ENCODE results near the gene CPA1.

The CPA1 gene

DNA sequence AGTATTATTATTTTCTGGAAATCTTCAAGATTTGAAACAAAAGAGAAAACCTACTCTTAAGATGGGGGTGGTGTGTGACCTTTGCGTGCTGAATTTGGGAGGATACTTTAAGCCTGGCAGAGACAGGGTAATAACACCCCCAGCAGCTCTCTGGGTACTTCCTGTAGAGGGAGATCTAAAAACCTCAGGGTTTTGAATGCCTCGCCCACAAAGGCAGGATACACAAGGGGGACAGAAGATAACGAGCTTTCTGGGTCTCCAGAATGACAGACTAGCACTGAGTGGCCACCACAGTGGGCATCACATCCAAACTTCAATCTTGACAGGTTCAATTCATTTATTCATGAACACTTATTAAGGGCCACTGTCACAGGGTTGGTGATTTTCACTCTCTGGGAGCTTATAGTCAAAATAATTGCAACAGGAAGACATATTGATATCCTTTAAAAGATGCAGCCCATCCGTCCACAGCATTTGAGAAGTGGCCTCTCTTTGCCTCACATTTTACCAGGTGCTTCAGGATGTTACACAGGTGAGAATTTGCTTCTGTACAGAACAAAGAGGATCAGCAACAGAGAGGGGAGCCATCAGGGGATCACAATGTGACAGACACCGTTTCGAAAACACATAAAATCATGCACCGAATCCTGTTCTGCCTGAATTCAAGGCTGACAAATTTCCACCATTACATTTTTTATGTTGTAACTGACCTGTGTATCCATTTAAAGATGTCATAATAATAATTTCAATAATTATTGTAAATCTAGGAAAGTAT lies 14.3 kb downstream of the CPA1 start:
- DNase-seq (ENCODE audit: low read depth in 1 of 2, low spot score in 1 of 2): no peak

DNA sequence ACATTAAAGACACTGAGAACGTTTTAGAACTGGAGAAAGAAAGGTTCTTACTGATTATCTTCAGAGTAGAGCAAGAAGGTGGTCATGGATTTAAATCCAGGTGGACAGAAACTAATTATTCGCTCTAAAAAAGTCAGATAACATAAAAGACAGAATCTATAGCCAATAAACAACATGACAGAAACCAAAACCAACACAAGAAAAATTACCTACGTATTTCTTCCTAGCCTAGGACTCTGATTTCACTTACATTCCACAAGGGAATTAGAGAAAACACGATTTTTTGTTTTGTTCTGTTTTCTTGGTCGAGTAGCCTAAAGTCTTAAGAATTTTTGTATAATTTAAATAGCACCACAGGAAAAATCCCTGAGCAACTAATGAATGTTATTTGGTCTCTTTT lies 15.1 kb downstream of the CPA1 start:
- DNase-seq (ENCODE audit: low read depth in 1 of 2, low spot score in 1 of 2): no peak

DNA sequence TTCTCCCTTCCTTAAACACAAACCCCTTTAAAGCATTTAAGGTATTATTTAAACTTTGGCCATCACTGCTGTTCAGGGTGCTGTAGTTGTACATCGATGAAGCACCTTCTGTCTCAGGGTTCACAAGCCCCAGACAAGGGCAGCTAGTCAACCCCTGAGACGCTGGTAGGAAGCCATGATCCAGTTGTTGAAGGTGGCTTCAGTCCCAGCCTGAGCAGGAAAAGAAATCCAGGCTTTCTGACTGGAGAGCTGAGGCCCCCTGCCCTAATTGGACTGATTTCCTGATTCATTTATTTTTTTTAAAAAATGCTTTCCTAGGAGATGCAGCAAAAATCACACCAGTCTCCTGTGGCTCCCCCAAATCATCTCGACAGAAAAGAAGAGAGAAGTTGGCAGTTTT lies 15.8 kb downstream of the CPA1 start:
- no peak for DNase-seq (ENCODE audit: low read depth in 1 of 2, low spot score in 1 of 2)

DNA sequence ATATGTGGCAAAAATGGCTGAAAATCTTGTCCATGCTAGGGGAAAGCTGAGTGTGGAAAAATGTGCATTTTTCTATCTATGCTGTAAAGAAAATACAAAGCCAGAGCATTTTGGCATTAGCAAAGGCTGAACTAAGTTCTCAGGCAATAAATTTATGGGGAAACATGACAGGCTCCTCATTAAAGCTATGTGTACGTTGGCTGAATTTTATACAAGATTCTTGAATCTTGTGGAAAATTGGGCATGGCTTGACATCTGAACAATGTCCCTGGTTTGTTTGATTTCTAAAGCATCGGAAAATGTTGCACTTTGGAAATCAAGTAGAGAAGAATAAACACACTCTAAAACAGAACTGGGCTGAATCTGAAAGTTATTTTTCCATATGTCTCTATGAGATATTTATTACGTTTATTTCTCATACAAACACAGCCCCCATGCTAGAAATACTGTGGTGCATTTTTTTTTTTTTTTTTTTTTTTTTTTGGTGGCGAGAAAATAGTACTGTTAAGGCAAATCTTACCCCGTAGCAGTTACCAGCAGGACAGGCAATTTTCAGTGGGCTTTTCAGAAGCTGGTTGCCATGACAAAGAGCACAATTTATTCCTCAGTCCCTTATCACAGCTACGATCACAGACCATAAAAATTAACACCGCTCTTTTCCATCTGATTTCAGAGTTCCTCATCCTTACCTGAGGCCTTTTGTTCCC lies 16.9 kb downstream of the CPA1 start:
- DNase-seq (ENCODE audit: low read depth in 1 of 2, low spot score in 1 of 2): no peak

DNA sequence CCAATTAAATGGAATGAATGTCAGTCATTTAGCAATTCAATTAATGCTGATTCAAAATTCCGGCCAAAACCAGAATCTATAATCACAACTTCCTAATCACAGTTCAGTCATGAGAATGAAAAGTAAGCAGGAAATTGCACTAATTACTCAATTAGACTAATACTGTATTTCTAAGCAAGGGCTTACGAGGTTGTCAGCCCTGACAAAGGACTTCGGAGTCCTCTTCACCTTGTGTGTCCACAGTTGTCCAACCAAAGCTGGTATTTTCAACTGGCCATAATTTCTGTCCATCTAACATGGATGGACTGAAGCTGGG lies 17.4 kb downstream of the CPA1 start:
- DNase-seq (ENCODE audit: low read depth in 1 of 2, low spot score in 1 of 2): no peak

DNA sequence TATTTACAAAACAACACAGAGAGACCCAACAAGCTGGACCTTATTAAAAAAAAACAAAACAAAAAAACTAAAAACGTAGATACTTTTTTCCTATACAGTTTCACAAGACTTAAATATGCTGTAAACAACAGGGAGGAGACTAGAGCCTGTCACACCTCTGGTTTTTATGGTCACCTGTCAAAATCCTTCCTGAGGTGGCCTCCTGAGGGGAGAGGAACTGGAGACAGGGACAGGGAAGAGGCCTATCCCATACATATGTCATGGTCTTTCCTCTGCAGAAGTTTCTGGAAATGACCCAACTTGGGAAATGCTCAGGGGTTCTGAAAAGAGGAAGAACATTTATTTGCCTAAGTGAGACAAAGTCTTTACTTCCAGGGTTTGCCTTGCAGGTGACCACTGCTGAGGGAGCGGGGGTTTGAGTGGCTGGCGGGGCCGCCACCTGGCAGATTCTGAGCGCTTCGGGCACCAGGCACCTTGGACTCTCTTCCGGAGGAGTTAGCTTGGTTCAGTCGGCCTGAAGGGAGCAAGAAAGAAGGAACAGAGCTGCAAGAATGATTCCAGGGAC lies 18.3 kb downstream of the CPA1 start:
- DNase-seq (ENCODE audit: low read depth in 1 of 2, low spot score in 1 of 2): no peak

DNA sequence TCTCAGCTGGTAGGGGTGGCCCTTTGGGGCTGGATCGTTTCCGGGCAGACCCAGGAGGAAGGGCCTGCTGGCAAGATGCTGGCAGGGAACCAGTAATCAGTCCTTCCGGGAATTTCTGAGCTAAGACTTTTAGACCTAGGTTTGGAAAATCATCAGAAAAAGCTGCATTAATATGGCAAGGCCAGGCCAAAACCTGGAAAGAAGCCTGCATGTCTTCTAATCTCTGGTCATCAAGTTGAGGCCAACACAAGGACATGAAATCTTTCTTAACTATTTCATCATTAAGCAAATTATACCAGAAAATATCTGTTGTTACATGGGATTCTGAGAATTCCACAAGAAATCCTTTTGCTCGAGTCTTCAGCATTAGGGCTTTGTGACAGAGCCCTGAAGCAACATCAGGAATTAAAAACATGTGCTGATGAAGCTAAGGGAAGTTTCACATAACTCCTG lies 19.9 kb downstream of the CPA1 start:
- no peak for DNase-seq (ENCODE audit: low read depth in 1 of 2, low spot score in 1 of 2)

DNA sequence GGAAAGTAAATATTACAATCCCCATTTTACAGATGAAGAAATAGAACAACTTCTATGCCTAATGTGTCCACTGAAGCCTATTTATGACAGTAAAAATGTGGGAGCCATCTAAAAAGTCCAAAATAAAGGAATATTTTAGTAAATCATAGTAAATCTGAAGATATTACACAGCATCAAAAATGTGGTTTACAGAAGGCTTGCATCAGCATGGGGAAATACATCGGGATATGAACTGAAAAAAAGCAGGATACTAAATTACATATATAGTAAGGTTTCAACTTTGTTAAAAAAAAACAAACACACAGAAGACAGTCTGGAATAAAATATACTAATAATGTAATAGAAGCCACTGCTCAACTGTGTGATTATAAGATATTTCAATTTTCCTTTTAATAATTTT lies 20.8 kb downstream of the CPA1 start:
- no peak for DNase-seq (ENCODE audit: low read depth in 1 of 2, low spot score in 1 of 2)

DNA sequence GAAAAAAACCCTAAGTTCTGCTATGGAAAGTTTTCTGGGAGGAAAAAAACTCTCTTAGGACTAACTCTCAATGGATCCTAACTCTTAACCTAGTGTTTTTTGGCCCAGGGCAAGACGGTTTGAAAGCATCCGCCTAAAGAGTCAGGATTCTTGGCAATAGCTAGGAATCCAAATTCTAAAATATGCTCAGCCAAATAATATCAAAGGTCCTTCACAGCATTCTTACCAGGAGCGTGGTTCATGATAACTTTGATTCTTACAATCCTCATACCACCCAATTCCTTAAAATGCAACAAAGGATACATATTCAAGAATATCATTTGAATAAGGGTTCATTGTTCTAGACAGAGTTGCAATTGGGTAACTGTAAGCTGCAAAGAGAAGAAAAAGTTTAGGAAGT lies 21.3 kb downstream of the CPA1 start:
- no peak for DNase-seq (ENCODE audit: low read depth in 1 of 2, low spot score in 1 of 2)

DNA sequence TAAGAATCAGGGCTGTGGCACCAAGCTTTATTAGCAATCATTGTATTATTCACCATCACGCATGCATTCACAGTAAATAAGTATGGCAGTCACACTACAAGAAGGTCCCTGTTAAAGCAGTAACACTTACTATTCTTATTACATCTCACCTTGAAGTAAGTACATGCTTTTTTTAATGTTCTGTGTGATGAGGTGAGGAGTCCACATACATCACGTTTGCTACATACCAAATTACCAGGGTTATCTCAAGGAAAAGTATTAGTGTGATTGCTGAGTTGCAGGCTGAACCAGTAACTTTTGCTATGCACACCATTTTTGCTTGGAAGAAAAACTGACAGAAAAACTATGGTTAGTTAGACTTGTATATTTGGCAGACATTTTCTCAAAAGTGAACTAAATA lies 24.7 kb downstream of the CPA1 start:
- DNase-seq (ENCODE audit: low read depth in 1 of 2, low spot score in 1 of 2): no peak

DNA sequence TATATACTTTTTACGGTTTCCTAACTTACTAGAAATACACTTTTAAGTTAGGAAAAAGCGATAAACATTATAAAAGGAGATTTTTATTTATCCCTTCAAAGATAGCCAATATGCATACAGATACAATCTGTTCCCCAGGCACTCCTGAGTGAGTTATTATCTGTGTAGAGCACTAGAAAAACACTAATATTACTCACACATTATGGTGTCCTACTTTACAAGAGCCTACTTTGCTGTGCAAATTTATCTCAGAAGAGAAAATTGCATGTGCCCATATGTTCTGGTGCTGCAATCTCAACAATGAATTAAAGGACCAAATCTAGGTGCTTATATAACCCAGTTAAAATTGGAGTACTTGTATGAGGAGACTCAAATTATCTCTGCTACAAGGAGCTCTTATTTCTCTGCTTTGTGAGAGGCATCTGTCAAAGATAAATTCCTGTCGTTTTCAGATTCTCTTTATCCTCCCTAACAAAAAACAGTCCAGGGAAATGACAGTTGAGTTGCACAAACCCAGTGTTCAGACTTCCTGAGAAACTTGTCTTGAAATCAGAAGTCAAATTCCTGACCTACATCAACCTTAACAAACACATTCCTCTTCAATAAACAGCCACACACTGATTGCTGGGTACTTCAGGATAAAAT lies 28.9 kb downstream of the CPA1 start:
- no peak for DNase-seq (ENCODE audit: low read depth in 1 of 2, low spot score in 1 of 2)

DNA sequence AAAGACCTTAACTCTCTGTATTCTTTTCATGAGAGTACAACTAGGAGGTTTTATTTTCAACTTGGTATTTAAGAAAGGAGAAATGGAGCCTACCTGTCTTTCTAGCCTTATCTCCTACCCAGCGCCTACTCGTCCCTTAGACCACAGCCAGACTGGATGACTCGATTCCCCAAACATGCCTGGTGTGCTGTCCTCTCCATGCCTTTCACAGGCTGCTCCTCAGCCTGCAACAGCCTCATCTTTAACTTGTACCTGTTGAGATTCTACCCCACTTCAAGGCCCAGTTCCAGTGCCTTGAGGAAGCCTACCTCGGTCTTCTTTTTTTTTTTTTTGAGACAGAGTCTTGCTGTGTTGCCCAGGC lies 29.4 kb downstream of the CPA1 start:
- DNase-seq (ENCODE audit: low read depth in 1 of 2, low spot score in 1 of 2): no peak

DNA sequence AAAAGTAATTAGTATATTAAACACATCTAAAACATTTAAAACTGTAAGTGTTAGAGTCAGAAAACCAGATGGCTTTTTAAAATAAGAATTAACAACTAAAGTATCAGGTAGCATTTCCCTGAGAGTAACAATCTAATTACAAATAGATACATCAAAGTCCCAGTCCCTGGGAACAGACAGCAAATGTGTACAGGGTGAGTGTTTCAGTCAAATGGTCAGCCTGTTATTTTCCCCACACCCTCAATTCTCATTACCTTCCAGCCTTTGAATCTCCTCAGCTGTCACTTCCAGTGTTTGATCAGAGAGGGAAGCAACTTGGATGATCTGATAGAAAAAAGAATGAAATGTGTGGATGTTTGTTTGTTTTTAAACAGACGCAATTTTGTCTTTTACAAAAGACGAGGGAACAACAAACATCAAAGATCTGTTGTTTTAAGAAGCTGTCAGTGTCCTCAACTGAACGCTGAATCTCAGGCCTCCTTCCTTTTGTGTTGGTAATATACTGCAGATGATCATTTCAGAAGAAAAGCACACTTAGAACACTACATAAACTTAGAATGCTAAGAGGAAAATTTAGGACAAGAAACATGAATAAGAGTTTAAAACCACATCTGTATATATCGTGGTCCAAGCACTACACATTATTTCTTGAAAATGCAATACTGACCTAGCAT lies 30.7 kb downstream of the CPA1 start:
- DNase-seq (ENCODE audit: low read depth in 1 of 2, low spot score in 1 of 2): no peak

DNA sequence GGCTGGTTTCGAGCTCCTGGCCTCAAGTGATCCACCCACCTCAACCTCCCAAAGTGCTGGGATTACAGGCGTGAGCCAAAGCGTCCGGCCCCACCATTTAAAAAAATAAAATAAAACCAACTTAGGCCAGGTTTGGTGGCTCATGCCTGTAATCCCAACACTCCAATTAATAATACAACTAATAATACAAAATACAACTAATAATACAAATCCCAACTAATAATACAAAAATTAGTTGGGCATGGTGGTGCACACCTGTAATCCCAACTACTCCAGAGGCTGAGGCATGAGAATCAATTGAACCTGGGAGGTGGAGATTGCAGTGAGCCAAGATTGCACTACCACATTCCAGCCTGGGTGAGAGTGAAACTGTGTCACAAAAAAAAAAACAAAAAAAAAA lies 32.9 kb downstream of the CPA1 start:
- DNase-seq (ENCODE audit: low read depth in 1 of 2, low spot score in 1 of 2): no peak

DNA sequence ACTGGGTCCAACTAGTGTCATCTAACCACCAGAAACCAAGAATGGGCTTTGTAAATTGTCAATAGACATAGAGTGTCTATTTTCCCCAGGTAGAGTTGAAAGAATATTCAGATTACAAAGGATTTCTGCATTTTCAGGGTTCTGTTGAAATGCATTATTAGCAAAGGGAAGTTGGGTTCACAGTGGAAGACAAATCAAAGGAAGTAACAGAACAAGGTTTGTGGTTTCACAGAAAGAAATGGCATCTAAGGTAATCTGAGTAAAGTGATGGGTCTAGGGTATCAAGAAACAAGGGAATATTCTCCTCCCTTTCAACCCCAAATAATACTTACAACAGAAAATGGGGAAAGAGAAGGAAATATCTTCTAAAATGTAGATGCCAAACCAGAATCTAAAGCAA lies 34.7 kb downstream of the CPA1 start:
- no peak for DNase-seq (ENCODE audit: low read depth in 1 of 2, low spot score in 1 of 2)

DNA sequence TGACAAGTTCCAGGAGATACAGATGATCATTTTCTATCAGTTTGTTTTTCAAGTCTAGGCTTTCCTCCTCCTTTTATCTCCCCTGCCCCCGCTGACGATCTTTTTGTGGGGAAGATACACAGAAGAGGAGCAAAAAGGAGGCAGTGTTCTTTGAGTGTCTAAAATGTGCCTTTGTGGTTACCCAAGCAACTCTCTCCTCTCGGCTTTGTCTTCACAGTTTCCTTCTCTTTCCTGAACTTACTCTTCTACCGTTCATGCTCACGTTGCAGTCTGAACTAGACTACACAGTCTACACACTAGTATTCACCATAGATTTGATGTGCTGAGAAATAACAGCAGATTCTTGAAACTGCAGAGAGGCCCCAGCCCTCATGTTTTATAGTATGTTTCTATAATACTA lies 36.9 kb downstream of the CPA1 start:
- DNase-seq (ENCODE audit: low read depth in 1 of 2, low spot score in 1 of 2): no peak

DNA sequence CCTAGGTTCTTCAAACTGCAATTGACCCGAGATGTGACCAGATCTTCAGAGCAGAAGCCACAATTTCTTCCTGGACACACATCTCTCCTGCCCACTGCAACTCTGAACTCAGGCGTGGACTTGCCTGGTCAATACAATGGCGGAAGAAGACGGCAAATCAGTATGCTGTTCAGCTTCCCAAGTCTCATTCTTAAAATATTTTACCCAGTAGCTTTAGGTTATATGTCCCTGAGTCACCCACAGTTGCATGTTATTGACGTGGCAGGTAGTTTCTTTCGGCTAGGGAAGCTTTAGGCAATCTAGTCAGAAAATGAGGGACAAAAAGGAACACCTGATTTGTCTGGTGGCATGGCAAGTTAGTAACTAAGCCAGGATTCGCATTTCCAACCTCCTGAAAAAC lies 38.0 kb downstream of the CPA1 start:
- DNase-seq (ENCODE audit: low read depth in 1 of 2, low spot score in 1 of 2): no peak

DNA sequence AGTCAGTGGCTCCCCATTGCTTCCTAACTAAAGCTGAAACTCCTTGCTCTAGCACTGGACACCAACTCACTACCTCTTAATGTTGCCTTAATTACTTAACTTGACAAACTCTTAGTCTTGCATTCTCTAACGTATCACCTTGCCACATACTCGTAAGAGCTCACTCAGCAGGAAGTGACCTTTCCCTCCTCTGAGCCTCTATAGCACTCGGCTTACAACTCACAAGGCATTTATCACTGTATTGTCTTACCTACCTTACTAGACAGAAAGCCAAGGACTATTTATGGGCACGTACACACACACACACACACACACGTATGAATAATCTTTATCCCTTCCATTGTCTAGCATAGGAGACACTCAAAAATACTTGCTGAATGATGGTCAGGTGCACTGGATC lies 39.4 kb downstream of the CPA1 start:
- no peak for DNase-seq (ENCODE audit: low read depth in 1 of 2, low spot score in 1 of 2)

DNA sequence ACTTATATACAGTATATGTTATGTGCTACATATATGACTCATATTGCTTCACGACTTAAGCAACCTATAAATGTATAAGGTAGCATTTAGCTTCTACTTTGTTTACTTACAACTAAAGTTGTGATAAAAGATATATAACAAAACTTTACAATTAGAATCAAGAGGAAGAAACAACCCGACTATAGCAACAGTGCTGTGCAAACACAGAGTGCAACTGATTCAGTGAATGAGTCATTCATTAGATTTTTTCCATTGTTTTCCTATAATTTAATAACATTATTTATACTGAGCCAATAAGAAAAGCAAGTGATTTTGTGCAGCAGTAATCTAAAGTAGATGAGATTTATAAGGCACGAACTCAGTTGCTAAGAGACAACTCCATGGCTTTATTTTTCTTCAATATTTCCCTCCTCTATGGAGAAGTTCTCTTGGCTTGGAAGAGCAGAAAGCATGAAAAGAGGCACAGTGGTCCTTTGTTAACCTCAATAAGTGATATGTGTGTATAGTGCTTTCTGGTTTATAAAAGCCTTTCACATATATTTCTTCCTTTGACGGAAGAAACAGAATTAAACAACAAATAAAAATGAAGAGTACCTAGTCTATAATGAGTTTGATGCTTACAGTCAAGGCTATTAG lies 40.8 kb downstream of the CPA1 start:
- no peak for DNase-seq (ENCODE audit: low read depth in 1 of 2, low spot score in 1 of 2)

DNA sequence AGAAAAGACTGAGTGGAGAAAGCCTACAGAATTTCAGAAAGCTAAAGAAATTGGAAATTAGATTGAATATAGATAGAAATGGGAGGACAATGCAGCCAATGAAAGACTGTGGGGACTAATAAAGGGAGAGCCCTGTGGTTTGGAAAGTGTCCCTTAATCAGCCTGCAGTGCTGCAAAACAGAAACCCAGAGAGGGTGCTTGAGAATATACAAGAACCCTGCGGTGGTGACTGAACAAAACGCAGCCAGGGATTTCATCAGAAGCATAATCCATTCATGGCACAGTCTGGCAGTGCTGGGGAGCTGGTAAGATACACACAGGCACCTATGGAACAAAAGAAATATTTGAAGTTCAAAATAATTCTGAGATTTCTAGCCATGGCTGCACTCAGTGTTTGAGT lies 41.4 kb downstream of the CPA1 start:
- no peak for DNase-seq (ENCODE audit: low read depth in 1 of 2, low spot score in 1 of 2)

DNA sequence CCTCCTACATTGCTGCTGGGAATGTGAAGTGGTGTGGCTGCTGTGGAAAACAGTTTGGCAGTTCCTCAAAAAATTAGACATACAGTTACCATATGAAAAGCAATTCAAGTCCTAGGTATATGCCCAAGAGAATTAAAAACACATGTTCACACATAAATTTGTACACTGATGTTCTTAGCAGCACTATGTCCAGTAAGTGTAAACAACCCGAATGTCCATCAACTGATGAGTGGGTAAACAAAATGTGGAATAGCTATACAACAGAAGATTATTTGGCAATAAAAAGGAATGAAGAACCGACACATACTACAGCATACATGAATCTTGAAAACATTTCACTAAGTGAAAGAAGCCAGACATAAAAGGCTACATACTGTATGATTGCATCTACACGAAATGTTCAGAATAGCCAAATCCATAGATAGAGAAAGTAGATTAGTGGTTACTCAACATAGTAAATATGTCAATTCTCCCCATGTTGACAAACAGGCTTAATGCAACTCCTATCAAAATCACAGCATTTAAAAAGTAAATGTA lies 43.3 kb downstream of the CPA1 start:
- DNase-seq (ENCODE audit: low read depth in 1 of 2, low spot score in 1 of 2): no peak

All from activated CD4-positive, alpha-beta T cell treated with anti-CD3 and anti-CD28 coated beads, Interleukin-2, amount 50 U/mL, for 24 hours (primary cell).